Activated T-helper 1 cell treated with Interleukin-2 at 50 U/mL for 16 hours (primary cell): ENCODE results near the gene DCPS.
"Not testable (repeated sequence)": the region's sequence is repeated elsewhere in the genome, so short reads cannot be mapped to it uniquely, and the experiment has no call there.

Experiments used
- DNase-seq: peaks from one replicate; pipeline ENCODE4 v3.0.0-alpha.2; 2020; ENCODE audit warnings: low read depth

The DCPS gene

DNA sequence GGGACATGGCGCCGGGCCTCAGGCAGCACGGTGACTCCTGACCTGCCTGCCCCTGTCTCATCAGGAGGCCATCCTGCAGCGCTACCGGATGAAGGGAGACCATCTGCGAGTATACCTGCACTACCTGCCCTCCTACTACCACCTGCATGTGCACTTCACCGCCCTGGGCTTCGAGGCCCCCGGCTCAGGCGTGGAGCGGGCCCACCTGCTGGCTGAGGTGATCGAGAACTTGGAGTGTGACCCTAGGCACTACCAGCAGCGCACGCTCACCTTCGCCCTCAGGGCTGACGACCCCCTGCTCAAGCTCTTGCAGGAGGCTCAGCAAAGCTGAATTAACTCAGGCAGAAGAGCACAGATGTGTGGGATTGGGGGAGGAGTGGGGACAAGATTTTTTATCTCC, 41.4 kb downstream of the DCPS start:
- DNase-seq: no peak

DNA sequence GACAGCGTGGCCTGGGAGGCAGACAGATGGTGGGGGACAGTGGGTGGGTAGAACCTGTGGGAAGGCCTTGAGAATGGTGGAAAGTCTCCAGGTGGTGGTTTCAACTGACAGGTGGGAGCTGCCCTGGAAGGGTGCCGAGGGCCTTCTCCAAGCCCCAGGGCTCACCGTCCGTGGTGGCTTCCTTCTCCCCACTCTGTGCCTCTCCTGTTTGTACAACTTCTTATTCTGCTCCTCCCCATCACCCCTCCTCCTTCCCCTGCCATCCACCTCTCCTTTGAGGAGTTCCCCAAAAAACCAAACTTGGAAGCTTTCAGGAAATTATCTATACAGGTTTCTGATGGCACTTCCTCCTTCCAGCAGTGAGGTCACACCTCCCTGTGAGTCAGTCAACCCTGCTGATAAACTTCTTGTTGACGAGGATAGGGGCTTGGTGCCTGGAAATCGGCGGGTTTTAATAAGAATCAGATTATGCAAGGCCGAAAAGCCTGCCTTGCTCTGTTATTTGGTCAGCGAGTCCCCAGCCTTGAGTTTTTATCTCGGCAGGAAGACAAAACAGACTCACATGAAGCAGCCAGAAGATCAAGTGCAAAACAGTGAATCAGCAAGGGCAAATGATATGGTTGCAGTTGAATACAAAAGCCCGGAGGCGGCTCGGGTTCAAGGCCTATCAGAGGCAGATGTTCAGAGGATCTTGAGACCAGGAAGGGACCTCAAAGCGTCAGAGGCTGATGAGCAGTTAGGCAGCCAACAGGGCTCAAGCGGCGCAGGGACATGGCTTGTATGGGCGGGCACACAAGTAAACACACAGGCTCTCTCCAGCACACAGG, 42.1 kb downstream of the DCPS start:
- DNase-seq: no peak

- DNase-seq: no peak
These were observed 42.7 kb downstream of the DCPS start for GRCh38 chr11:126346586-126346940.

- DNase-seq: not testable (repeated sequence)
These were observed 43.1 kb downstream of the DCPS start for GRCh38 chr11:126346946-126347345.

GRCh38 chr11:126347751-126348668, 44.1 kb downstream of the DCPS start:
- no peak for DNase-seq

GRCh38 chr11:126348806-126349582, 45.1 kb downstream of the DCPS start:
- DNase-seq: no peak

DNA sequence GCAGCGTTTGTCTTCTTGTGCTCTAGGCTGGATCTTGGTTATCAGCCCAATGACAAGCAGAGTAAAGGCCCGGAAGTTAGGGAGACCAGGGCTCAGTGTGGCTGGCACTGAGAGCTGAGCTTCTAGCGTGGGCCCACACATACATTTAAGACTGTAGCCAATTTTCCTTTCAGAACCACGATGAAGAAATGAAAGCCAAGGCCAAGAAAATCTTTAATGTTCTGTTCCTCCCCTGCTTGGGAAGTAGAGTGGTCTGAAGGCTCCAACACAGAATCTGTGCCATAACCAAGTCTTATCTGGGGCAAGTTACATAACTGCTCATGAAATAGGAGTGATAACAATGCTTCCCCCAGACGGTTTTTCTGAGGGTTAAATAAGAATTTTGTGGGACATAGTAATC, 47.0 kb downstream of the DCPS start:
- no peak for DNase-seq

DNA sequence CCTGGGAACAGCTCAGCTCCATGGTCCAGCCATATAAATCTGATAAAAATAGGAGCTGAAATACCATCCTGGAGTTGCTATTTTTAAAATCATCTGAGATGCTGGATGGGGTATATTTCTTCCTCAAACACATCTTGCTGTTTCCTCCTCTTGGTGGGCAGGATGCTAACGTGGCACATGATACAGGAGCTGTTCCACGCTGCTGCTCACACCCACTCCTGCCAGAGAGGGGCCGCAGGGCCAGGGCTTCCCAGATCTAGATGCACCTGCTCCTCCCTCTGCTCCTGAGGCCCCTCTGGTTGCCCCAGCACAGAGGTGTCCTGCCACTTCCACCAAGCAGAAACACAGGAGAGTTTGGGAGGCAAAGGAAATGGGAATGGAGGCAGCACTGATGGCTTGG, 48.3 kb downstream of the DCPS start:
- no peak for DNase-seq

GRCh38 chr11:126352934-126353801, 49.3 kb downstream of the DCPS start:
- no peak for DNase-seq

DNA sequence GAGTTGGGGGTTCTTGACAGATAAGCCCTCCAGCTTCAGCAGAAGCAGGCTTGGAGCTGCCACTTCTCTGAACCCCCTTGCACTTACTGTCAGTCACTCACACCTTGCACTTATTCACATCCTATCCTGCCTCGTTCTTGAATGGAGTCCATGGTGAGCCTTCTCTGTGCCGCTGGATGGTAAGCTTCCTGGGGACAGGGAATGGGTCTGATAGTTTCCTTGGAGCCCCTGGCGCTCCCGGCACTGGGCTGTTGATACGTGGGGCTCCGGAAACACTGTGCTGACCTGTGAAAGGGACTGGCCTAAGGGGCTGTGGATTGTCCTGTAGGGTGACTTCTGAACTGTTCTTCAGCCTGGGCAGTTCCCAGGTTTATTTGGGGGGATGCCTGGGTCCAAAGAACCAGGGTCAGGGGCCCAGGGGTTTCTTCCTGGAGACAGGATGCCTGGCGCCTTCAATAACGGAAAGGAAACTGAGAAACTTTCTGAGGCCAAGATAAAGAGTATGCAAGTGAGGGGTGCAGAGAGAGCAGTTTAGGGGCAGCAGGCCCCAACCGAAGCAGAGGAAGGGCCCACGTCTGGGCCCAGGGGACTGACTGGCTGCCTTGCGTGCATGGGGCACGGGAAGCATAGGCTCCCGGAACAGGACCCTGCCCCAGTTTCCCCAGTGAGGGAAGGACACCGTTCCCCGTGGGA, 50.9 kb downstream of the DCPS start:
- DNase-seq: no peak

- peak; percentile 29 for DNase-seq
These were observed 51.6 kb downstream of the DCPS start, which contains the start of gene ST3GAL4 for GRCh38 chr11:126355324-126355925. TSS of gene ST3GAL4 (plus strand) at chr11:126355686. CDS start at chr11:126406156, 50,470 bp downstream.

DNA sequence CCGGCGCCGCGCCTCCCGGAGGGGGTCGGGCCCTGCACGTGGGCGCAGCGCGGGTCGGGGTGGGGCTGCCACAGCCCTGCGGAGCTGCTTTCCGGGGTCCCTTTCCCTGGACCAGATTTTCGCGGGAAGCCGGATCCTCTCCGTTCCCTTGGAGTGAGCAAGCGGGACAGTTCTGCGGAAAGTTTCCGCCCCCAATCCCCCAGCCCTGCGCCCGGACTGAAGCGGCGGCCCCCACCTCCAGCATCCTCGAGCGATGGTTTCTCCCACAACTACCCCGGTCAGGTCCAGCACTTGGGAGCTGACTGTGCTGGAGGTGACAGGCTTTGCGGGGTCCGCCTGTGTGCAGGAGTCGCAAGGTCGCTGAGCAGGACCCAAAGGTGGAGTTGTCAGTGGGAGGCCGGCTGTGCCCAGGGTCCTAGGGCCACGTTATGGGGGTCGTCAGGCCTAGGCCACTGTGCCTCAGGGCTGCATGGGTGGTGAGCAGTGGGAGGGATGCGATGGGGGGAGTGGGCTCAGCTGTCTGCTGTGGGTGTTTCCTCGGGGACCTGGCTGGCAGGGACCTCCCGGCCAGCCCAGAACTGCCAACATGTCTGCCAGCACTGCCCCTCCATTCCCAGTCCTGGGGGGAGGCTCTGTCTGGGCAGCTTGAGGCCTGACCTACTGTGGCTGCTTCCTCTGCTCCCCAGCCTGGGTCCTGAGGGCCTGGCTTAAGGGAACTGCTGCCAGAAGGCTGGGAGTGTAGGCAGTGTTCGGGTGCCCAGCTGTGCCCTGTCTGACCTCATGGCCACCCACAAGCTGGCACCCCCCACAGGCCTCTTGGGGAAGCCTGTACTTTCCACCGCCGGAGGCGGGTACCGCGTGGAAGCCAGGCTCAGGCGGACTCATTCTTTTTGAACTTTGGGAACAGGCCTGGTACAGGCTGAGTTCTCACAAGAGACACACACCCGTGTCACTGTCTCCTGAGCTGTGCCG, 52.4 kb downstream of the DCPS start:
- DNase-seq: no peak

- DNase-seq: no peak
These were observed 53.4 kb downstream of the DCPS start for GRCh38 chr11:126357055-126357962.

DNA sequence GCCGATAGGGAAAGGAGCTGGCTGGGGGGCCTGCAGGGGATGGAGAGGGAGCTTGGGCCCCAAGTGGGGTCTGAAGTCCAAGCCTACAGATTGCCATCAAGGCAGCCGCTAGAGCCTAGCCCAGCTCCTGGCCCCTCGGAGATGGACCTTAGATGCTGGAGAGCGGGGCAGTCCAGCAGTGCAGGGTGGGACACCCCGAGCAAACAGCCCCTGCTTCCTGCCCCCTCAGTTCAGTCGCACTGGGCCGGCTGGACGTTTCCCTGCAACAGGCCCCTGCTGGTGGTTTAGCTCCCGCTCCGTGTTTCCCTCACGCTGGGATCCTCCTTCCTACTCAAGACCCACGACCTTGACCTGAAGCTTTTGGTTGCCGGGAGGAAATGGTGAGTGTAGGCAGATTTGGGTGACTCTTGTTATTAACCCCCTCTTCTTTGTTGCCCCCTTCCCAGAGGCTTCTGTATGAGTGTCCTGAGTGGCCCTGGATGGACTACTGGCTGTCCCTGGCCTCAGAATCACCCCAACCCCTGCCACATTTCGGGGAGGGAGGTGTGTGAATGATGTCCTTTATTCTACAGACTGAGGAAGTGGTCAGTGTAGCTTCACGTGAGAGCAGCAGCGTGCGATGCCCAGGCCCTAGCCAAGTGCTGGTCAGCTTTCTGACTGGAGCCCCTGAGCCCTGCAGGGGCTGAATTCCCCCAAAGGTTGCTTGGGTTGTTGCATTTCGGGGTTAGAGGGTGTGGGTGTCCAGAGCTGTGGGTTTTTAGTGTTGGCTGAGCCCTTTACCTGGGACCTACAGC, 54.3 kb downstream of the DCPS start:
- no peak for DNase-seq

DNA sequence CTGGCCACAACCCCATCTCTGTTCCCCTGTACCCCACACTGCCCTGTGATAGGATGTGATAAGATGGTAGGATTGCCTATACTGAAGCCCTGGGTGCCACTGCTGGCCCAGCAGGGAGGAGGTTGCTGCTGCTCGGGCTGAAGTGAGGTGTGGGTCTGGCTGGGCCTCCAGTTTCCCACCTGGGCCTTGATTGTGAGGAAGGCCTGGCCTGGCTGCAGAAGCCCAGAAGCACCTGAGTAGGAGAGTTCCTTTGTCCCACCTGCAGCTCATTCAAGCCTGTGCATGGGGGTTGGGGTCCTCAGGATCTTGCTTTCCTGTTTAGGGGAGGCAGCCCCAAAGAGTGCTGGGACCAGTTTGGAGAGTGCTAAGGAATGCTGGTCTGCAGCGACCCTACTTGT, 54.9 kb downstream of the DCPS start:
- DNase-seq: no peak

DNA sequence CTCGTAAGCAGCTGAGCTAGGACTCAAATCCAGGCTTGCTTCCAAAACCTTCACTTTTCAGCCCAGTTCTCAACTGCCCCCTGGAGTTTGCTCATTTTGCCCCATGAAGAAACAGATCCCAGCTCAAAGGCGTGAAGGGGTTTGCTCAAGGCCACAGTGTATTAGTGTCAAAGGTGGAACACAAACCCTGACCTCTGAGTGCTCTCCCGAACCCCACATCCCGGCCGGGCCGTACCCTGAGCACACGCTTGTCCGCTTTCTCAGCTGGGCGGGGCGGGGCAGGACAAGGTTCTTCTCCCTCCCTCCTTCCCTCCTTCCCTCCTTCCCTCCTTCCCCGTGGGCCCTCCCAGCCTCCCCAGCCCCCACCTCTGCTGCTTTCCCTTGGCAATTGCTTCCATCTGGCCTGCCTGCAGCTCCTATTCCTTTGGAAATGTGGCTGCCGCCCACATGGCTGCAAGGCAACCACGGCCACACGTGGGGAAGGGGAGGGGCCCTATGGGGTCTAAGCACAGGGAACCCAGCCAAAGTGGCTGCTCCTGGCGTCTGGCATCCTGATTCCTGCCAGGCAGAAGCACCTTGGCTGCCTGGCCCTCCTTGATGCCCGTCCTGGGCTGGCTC, 55.7 kb downstream of the DCPS start:
- DNase-seq: no peak

DNA sequence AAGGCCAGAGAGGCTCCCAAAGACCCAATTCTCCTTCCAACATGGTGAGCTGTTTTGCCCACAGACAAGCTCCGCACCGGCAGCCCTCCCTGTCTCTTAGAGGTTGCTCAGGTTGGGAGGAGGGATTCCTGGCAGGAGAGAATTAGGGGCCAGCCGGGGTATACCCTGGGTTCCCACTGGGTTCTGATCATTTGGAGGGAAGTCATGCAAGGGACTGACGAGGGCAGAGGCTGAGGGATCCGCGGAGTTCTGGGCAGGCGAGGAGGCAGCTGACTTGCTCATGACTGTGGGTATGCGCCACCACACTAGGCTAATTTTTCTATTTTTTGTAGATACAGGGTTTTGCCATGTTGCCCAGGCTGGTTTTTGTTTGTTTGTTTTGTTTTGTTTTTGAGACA, 56.2 kb downstream of the DCPS start:
- no peak for DNase-seq
